Retinal pigment epithelial cell (primary cell): ENCODE measurements around the gene DDAH2.

ENCODE experiments used
- DNase-seq: peaks from one replicate; pipeline ENCODE4 v3.0.0-alpha.2; 2010; ENCODE audit warnings: low read depth
- H3K4me3 ChIP-seq: 2 replicates; pipeline ENCODE4 v1.5.1; 2011; ENCODE audit warnings: mild to moderate bottlenecking, low read length, control low read depth, moderate library complexity
- TF ChIP-seq, protein P1 (sequence below): conservative IDR thresholded peaks from 2 replicates; pipeline ENCODE4 v1.5.1; 2011; ENCODE audit warnings: low read depth, low read length, control low read depth, inconsistent platforms

DDAH2 gene

DNA sequence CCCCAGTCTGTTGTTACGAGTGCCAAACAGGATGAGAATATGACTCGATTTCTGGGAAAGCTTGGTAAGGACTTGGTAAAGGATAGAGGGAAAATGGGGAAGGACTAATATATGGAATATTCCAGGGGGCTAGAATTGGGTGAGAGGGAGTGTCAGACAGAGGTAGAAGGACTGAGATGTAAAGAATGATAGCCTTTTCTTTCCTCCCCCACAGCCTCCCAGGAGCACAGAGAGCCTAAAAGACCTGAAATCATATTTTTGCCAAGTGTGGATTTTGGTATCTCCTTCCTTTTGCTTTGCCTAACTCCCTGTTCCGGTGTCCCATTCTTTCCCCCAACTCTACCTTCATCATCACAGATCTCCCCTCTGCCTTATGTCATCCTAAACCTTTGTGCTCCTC is 13.8 kb upstream of the DDAH2 start:
- TF ChIP-seq, protein P1, sequence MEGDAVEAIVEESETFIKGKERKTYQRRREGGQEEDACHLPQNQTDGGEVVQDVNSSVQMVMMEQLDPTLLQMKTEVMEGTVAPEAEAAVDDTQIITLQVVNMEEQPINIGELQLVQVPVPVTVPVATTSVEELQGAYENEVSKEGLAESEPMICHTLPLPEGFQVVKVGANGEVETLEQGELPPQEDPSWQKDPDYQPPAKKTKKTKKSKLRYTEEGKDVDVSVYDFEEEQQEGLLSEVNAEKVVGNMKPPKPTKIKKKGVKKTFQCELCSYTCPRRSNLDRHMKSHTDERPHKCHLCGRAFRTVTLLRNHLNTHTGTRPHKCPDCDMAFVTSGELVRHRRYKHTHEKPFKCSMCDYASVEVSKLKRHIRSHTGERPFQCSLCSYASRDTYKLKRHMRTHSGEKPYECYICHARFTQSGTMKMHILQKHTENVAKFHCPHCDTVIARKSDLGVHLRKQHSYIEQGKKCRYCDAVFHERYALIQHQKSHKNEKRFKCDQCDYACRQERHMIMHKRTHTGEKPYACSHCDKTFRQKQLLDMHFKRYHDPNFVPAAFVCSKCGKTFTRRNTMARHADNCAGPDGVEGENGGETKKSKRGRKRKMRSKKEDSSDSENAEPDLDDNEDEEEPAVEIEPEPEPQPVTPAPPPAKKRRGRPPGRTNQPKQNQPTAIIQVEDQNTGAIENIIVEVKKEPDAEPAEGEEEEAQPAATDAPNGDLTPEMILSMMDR = no peak
- no peak for DNase-seq
- no peak overlapping the region for H3K4me3 ChIP-seq

DNA sequence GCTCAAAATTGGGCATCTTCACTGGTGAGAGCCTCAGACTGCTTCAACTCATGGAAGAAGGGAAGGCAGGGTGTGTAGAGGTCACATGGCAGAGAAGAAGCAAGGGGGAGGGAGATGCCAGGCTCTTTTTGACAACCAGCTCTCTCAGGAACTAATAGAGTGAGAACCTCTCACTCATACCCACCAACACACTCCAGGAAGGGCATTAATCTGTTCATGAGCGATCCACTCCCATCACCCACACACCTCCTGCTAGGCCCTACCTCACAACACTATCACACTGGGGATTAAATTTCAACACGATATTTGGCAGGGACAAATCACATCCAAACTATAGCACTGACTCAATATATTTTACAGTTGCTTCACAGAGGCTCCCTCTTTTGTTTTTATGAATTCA is 12.7 kb upstream of the DDAH2 start:
- H3K4me3 ChIP-seq = no peak overlapping the region
- no peak for DNase-seq
- TF ChIP-seq, protein P1 = no peak

DNA sequence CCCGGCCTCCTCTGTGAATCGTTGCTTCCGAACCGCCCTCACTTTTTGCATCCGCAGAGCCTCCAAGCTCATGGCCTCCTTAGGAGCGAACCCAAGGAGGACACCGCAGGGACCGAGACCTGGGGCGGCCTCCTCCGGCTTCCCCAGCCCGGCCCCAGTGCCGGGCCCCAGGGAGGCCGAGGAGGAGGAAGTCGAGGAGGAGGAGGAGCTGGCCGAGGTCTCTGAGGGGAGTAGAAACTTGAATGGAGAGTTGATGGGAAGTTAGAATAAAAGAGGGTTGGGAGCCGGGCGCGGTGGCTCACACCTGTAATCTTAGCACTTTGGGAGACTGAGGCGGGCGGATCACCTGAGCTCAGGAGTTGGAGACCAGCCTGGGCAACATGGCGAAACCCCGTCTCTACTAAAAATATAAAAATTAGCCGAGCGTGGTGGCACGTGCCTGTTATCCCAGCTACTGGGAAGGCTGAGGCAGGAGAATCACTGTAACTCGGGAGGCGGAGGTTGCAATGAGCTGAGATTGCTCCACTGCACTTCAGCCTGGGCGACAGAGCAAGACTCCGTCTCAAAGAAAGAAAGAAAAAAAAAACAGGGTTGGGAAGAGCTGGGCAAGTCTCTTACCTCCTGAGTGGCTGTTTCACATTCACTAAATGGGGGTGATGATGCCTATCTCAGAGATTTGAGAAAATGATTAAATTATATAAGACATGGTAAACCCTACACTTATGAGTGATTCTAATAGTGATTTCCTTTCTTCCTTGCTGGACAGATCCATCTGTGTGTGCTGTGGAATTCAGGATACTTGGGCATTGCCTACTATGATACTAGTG is 11.5 kb upstream of the DDAH2 start:
- DNase-seq = no peak
- TF ChIP-seq, protein P1 = no peak
- peak overlapping the region; percentile 87 for H3K4me3 ChIP-seq

DNA sequence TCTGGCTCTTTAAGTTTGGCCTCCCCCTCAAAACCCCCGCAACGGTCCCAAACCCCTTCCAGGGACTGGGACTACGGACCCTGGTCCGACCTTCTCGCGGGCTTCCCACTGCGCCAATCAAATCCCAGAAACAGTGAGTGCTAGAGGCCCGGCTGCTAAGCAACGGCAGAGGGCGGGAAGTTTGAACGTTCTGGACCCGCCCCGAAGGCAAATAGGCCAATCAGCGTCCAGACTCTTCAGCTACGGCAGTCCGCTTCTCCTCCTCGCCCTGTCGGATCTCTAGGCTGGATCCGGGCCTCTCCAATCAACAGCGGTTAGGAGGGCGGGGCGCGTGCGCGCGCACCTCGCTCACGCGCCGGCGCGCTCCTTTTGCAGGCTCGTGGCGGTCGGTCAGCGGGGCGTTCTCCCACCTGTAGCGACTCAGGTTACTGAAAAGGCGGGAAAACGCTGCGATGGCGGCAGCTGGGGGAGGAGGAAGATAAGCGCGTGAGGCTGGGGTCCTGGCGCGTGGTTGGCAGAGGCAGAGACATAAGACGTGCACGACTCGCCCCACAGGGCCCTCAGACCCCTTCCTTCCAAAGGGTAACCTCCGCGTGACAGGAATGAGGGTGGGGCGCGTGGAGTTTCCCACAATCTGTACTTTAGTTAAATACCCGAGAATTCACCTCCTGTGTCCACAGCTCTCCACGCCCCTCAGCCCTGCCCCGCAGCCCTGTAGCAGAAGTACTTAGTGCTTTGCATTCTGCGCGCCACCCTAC is 10.7 kb upstream of the DDAH2 start, which contains the start of gene MSH5:
Gene MSH5 (plus strand): TSS at position 367 of the 758 bp plus-strand sequence. CDS start 462 bp downstream, outside the sequence.
- H3K4me3 ChIP-seq = peak within 1 kb of the TSS; percentile 87
- TF ChIP-seq, protein P1 = no peak
- DNase-seq = peak; percentile 96

DNA sequence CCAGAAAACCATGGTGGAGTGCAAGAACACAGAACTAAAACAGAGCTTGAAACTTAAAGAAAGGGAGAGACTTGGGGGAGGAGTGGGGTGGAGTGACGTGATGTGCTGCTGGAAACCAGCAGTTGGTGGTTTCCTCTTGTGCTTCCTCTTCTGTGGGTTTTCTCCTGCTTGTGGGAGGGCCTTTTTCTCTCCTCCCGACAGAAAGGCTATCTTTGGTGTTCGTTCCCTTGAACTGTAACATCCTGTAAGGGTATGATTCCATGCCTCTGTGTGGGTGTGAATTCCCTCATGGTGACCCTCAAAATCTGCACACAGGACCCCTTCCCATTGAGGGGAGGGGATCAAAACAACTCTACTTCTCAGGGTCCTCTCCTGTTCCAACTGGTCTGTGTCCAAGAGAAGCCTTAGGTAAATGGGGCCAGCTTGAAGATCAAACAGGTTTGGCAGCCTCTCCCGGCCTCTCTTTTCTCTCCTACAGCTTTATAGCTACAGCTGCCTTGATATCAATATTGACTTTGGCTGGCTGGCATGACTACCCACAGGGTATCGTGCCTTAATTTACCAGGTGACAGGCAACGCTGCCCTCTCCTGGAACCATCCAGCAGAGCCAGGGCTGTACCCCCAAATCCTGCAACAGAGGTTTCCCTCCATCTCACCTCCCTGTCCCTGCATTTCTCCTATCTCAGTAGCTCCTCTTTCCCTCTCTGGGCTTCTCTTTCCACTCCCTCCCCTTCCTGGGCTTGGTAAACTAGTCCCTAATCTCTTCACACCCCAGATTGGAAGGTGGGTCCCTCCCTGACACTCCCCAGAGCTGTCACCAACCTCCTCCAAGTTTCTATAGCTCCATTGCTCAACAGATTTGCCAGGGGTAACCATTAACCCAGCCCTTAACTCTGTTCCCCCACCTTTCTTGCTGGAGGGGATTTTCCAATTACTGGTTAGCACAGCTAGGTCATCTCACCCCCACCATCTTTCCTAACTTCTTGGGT is 9.2 kb upstream of the DDAH2 start:
- DNase-seq = no peak
- TF ChIP-seq, protein P1 = peak; percentile 41
- H3K4me3 ChIP-seq = no peak overlapping the region

DNA sequence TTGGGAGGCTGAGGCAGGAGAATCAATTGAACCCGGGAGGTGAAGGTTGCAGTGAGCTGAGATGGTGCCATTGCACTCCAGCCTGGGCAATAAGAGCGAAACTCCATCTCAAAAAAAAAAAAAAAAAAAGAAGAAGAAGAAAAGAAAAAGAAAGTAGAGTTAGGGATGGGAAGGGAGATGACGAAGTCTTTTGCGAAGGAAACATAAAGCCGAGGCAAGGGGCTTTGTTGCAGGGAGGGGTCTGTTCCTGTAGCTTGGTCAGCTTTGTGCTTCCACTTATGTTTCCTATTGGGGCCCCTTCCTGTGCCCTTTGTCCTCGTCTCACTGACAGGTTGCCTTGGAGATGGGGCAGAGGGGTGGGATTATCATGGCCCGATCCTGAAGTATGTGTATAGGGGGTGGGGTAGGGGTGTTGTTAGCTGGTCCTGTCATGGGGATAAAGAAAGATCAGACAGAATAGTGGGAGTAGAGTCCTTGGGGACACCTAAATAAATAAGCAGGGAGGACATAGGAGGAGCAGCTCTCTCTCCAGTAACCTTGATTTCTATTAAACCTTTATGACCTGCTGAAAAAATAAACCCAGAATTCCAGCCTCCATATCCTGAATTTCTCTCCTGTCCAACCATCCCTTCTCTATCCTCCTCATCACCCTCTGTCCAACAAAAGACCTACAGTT is 8.4 kb upstream of the DDAH2 start:
- H3K4me3 ChIP-seq = peak overlapping the region; percentile 1
- TF ChIP-seq, protein P1 = no peak
- DNase-seq = no peak
